CD4-positive, CD25-positive, alpha-beta regulatory T cell (primary cell): Measurements from ENCODE around the gene SERPINA3. TPM values are rescaled to one million over a fixed set of nuclear protein-coding genes. Genes with fewer than 3 reads are reported as not detected.

Experiments
- ATAC-seq, 2 donors: fragments of 150-1000 bp; cut with Tn5 transposase; one replicate each; pipeline ENCODE4 v1.10.0; 2021; ENCODE audit warnings: low read depth in 2 of 2, moderate number of reproducible peaks in 2 of 2, moderate library complexity in 1 of 2
- DNase-seq, 3 donors: peaks; one replicate each; pipeline versions ENCODE4 v3.0.0 to v3.0.0-alpha.2; 2012 to 2022; ENCODE audit warnings: mixed read lengths in 1 of 3
- H3K27ac ChIP-seq: one replicate; pipeline ENCODE4 v1.7.0; 2013; ENCODE audit warnings: mild to moderate bottlenecking, low read length; ENCODE audit not compliant: insufficient read depth, poor library complexity, severe bottlenecking
- H3K27me3 ChIP-seq: one replicate; pipeline ENCODE4 v1.7.0; 2013; ENCODE audit warnings: low read length; ENCODE audit not compliant: control insufficient read depth, insufficient read depth
- H3K36me3 ChIP-seq: one replicate; pipeline ENCODE4 v1.7.0; 2013; ENCODE audit warnings: mild to moderate bottlenecking, low read length, moderate library complexity; ENCODE audit not compliant: control insufficient read depth, insufficient read depth
- H3K4me1 ChIP-seq: 2 replicates; pipeline ENCODE4 v1.7.0; 2013; ENCODE audit warnings: mild to moderate bottlenecking, low read length; ENCODE audit not compliant: insufficient read depth, control insufficient read depth, poor library complexity, severe bottlenecking
- H3K4me3 ChIP-seq: one replicate; pipeline ENCODE4 v1.7.0; 2013; ENCODE audit warnings: low read depth, mild to moderate bottlenecking, low read length, moderate library complexity
- H3K9me3 ChIP-seq, 2 experiments: 1 replicate in 1 of 2; 2 replicates in 1 of 2; pipeline ENCODE4 v1.7.0; 2013; ENCODE audit warnings: low read length in 2 of 2, mild to moderate bottlenecking in 1 of 2, moderate library complexity in 1 of 2; ENCODE audit not compliant: control insufficient read depth in 2 of 2
- H3K27ac Mint-ChIP-seq, 3 donors: one replicate each; pipeline ENCODE4 v1.8.0; 2020 to 2022; ENCODE audit warnings: mild to moderate bottlenecking in 3 of 3, mixed read lengths in 3 of 3, moderate library complexity in 2 of 3
- H3K27me3 Mint-ChIP-seq: one replicate; pipeline ENCODE4 v1.8.0; 2022; ENCODE audit warnings: mild to moderate bottlenecking, mixed read lengths
- H3K36me3 Mint-ChIP-seq: one replicate; pipeline ENCODE4 v1.8.0; 2020; ENCODE audit warnings: mixed read lengths
- H3K4me1 Mint-ChIP-seq, 4 donors: one replicate each; pipeline ENCODE4 v1.8.0; 2020 to 2022; ENCODE audit warnings: mixed read lengths in 4 of 4, mild to moderate bottlenecking in 1 of 4
- H3K4me3 Mint-ChIP-seq, 4 donors: one replicate each; pipeline ENCODE4 v1.8.0; 2020 to 2022; ENCODE audit warnings: mild to moderate bottlenecking in 4 of 4, mixed read lengths in 4 of 4, moderate library complexity in 3 of 4
- H3K9me3 Mint-ChIP-seq, 7 donors: one replicate each; pipeline ENCODE4 v1.8.0; 2020 to 2022; ENCODE audit warnings: mixed read lengths in 7 of 7, mild to moderate bottlenecking in 3 of 7, moderate library complexity in 2 of 7
- polyA plus RNA-seq, 4 donors: library from polyadenylated mRNA; unstranded; fragments of 300-500 nt; fragmentation: Illumina TruSeq; gene quantifications; one replicate each; pipeline ENCODE4 v1.2.3, GENCODE V29; 2021
- total RNA-seq: library from RNA; stranded (reverse); gene quantifications from one replicate; pipeline ENCODE4 v1.2.3, GENCODE V29; 2022

The SERPINA3 gene
- total and polyA plus RNA-seq, 5 donors from 2014 or later, result not detected

DNA sequence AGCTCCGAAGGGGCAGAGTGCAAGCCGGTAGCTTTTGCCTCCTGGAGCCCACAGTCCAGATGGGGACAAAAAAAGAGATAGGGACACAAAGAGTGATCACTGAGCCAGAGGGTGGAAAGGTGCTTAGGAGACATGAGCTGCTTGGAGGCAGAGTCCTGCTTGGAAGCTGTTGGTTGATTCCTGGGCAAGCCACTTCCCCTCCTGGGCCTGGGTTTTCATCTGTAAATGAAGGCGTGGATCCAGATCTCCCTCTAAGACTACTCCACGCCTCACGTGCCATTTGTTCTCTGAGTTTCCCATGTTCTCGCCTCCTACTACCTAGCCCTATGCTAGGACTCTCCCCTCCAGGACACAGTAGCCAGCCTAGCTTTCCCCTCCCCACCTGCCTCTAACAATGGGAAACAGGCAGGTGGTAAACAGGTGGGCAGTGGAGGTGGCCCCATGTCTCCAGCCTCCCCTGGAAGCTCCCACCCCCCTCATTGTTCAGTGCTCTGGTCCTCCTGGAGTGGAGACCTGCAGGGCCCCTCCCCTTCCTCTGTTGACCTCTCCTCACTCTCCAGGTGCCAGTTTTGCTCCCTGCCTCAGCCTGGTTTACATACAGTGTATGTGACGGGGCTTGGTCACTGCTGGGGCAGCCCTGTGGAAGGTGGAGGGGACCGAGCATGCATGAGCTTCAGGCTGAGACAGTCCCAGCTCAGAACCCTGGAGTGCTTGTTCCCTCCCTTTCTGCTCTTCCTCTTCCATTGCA is 3.8 kb downstream of the SERPINA3 start:
- Histone ChIP-seq H3K27me3 (no peaks in the 10 kb centered on the region), H3K4me3 (no peak overlapping the region), H3K9me3 (peaks cover 3 to 28% of the 10 kb centered on the region in 2 experiments), H3K4me1 (no peaks in the 10 kb centered on the region), H3K27ac (no peak overlapping the region), H3K36me3 (no peaks in the 10 kb centered on the region)
- no peak overlapping the region for H3K4me3 Mint-ChIP-seq
- H3K27ac Mint-ChIP-seq, result no peak overlapping the region
- peaks cover 0 to 29% (median 6%) of the 10 kb centered on the region in 7 donors for H3K9me3 Mint-ChIP-seq
- no peak for DNase-seq
- ATAC-seq, result no peak
- peaks cover 5% of the 10 kb centered on the region for H3K36me3 Mint-ChIP-seq
- no peaks in the 10 kb centered on the region for H3K4me1 Mint-ChIP-seq
- peaks cover 8% of the 10 kb centered on the region for H3K27me3 Mint-ChIP-seq

DNA sequence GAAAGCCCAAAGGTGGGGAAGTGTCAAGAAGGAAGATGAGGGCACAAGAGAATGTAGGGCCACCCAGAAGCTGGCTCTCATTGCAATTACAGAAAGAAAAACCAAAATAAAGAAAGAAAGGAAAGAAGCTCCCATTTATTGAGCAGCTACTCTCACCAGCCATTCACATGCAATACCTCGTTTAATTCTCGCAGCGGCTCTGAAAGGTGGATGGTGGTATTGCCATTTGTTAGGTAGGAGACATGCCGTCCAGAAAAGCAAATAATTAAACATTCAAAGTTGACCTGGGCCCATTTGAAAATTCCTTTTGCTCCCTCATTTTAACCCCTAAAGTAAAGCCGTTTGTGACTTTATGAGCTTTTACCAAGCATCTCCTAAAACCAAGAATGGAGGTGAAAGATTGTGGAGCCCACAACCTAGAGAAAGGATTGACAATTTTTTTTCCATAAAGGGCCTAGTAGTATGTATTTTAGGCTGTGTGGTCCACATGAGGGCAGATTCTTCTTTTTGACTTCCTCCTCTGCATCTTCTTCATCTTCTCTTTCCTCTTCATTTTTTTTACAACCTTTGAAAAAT is 5.3 kb downstream of the SERPINA3 start:
- no peak for ATAC-seq
- no peak overlapping the region for H3K27ac Mint-ChIP-seq
- no peak overlapping the region for H3K27ac ChIP-seq

DNA sequence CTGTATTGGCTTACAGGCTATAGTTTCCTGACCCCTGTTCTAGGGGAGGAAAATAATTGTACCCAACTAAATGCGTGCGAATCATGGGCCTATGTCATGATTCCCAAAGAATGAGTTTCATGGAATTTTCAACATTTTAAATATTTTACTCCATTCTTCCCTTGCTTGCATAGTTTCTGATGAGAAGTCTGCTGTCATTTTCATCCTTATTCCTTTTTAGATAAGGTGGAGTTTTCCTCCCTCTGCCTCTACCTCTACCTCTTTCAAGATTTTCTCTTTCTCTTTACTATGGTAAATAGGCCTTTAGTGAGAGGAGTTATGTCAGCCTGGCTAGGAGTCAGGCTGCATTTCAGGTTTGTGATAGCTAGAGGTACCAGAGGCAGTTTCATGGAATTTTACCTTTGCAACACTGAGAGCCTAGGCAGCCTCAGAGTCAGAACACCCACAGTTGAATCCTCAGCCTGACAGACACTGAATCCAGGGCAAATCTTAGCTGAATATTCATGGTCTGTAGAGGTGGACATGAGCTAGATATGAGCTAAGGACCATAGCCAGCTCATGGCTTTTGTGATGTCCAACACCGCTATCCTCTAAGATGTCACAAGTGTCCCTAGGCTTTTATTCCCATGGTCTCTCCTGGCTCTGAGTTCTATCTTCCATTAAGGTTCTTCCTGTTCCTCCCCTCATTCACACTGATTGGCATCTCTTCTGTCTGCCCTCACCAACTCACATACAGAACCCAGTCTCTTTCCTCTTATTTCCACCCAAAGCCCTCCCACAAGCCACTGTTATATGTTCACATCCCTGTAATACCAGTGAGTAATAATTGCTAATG is 6.0 kb downstream of the SERPINA3 start:
- H3K27ac Mint-ChIP-seq, result no peak overlapping the region
- ATAC-seq, result no peak
- no peak overlapping the region for H3K27ac ChIP-seq
- no peaks in the 10 kb centered on the region for H3K27me3 ChIP-seq
- no peak overlapping the region for H3K4me3 Mint-ChIP-seq
- peaks cover 0 to 29% (median 6%) of the 10 kb centered on the region in 7 donors for H3K9me3 Mint-ChIP-seq
- H3K4me1 ChIP-seq, result no peaks in the 10 kb centered on the region
- no peaks in the 10 kb centered on the region for H3K4me1 Mint-ChIP-seq
- peaks cover 3 to 28% of the 10 kb centered on the region in 2 experiments for H3K9me3 ChIP-seq
- H3K27me3 Mint-ChIP-seq, result peaks cover 4% of the 10 kb centered on the region
- no peaks in the 10 kb centered on the region for H3K36me3 ChIP-seq
- H3K4me3 ChIP-seq, result no peak overlapping the region
- DNase-seq, result no peak
- H3K36me3 Mint-ChIP-seq, result peaks cover 5% of the 10 kb centered on the region

More for the DNA sequence above, 5.3 kb downstream of the SERPINA3 start:
- Mint-ChIP-seq H3K27me3 (peaks cover 4% of the 10 kb centered on the region), H3K36me3 (peaks cover 5% of the 10 kb centered on the region), H3K4me1 (no peaks in the 10 kb centered on the region), H3K9me3 (peaks cover 0 to 29% (median 6%) of the 10 kb centered on the region in 7 donors), H3K4me3 (no peak overlapping the region)
- H3K9me3 ChIP-seq, result peaks cover 3 to 28% of the 10 kb centered on the region in 2 experiments
- no peaks in the 10 kb centered on the region for H3K36me3 ChIP-seq
- no peaks in the 10 kb centered on the region for H3K4me1 ChIP-seq
- no peaks in the 10 kb centered on the region for H3K27me3 ChIP-seq
- no peak overlapping the region for H3K4me3 ChIP-seq
- no peak for DNase-seq

DNA sequence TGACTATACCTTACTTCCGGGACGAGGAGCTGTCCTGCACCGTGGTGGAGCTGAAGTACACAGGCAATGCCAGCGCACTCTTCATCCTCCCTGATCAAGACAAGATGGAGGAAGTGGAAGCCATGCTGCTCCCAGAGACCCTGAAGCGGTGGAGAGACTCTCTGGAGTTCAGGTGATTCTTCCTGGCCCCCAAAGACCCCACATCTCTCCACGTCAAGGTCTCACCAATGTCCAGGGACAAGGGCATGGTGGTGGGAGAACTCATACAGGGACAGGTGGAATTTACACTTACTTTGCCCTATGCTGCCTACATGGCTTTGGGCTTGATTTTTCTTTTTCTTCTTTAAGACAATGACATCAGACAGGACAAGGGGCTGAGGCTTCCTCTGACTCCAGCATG is 7.1 kb downstream of the SERPINA3 start:
- peaks cover 0 to 29% (median 6%) of the 10 kb centered on the region in 7 donors for H3K9me3 Mint-ChIP-seq
- H3K36me3 Mint-ChIP-seq, result peaks cover 5% of the 10 kb centered on the region
- no peaks in the 10 kb centered on the region for H3K27me3 Mint-ChIP-seq
- no peaks in the 10 kb centered on the region for H3K27me3 ChIP-seq
- DNase-seq, result no peak
- no peak overlapping the region for H3K27ac Mint-ChIP-seq
- no peaks in the 10 kb centered on the region for H3K4me1 Mint-ChIP-seq
- H3K4me3 Mint-ChIP-seq, result no peak overlapping the region
- no peaks in the 10 kb centered on the region for H3K36me3 ChIP-seq
- no peak overlapping the region for H3K27ac ChIP-seq
- no peak overlapping the region for H3K4me3 ChIP-seq
- no peak for ATAC-seq
- no peaks in the 10 kb centered on the region for H3K4me1 ChIP-seq
- peaks cover 3 to 28% of the 10 kb centered on the region in 2 experiments for H3K9me3 ChIP-seq

DNA sequence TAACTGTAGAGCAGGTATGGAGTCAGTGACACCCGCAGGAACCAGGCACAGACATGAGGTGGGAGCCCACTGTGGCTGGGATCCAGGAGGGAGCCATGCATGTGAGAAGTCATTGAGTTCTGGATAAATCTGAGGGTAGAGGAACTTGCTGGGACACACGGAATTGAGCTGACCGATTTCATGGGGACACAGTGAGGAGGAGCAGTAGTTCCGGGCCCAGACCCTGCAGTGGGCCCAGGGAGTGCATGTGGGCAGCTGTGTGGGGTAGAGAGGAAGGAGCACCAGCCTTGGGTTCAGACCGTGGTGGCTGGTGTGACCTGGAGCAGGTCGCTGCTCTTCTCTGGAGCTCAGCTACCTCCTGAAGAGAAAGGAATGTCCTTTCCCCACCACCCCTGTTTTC is 8.4 kb downstream of the SERPINA3 start:
- no peaks in the 10 kb centered on the region for H3K4me1 ChIP-seq
- H3K27me3 ChIP-seq, result no peaks in the 10 kb centered on the region
- no peak overlapping the region for H3K27ac ChIP-seq
- Mint-ChIP-seq H3K4me3 (no peak overlapping the region), H3K36me3 (peaks cover 5% of the 10 kb centered on the region), H3K27me3 (no peaks in the 10 kb centered on the region), H3K9me3 (peaks cover 0 to 29% (median 6%) of the 10 kb centered on the region in 7 donors), H3K4me1 (no peaks in the 10 kb centered on the region), H3K27ac (no peak overlapping the region)
- ATAC-seq (no peak), DNase-seq (no peak)
- H3K4me3 ChIP-seq, result no peak overlapping the region
- H3K9me3 ChIP-seq, result peaks cover 3 to 28% of the 10 kb centered on the region in 2 experiments
- no peaks in the 10 kb centered on the region for H3K36me3 ChIP-seq

DNA sequence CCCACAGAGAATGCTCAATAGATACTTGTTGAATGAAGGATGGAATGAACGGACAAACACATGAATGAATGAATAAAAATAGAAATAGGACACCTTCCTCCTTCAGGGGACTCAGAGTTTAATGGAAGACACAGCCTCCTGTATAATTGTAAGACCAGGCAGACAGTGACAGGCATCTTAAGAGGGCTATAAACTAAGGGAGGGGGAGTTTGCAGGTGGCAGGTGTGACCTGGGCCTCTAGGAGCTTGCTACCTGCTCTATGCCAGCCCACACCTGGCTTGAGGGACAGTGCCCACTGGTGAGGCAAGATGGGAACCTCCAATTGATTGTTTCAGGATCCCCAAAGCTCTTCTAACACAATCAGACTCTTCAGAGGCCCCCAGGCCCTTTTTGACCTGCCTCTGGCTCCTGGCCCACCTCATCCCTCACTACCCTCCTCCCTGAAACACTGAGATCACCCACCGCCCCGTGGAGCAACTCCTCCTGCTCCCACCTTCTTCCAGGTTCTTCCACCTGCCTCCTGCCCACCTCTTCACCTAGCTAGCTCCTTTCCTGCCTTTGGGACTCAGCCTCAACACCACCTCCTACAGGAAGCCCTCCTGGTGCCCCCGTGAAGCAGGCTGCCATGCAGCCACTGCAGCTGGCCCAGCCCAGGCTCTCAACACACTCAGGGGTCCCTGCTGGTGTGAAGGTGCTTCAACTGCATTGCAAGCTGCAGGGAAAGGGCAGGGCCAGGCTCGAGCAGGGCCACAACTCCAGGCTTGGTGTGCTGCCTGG is 9.4 kb downstream of the SERPINA3 start:
- peaks cover 5% of the 10 kb centered on the region for H3K36me3 Mint-ChIP-seq
- H3K4me3 Mint-ChIP-seq, result peak overlapping the region in 1 of 4 donors; percentile 38
- Histone ChIP-seq H3K27me3 (no peaks in the 10 kb centered on the region), H3K36me3 (no peaks in the 10 kb centered on the region), H3K4me3 (no peak overlapping the region), H3K4me1 (no peaks in the 10 kb centered on the region), H3K27ac (no peak overlapping the region), H3K9me3 (peaks cover 3 to 26% of the 10 kb centered on the region in 2 experiments)
- H3K27me3 Mint-ChIP-seq, result no peaks in the 10 kb centered on the region
- H3K27ac Mint-ChIP-seq, result peak overlapping the region in 1 of 3 donors; percentile 39
- ATAC-seq, result no peak
- H3K4me1 Mint-ChIP-seq, result no peaks in the 10 kb centered on the region
- DNase-seq, result no peak
- H3K9me3 Mint-ChIP-seq, result peaks cover 0 to 27% (median 5%) of the 10 kb centered on the region in 7 donors
